Keratinocyte (primary cell): ENCODE measurements around the gene HK1. TPM values are rescaled to one million over a fixed set of nuclear protein-coding genes. Genes with fewer than 3 reads are reported as not detected.

ENCODE experiments used
- DNase-seq: peaks from one replicate; pipeline ENCODE4 v3.0.0-alpha.2; 2011; ENCODE audit warnings: low read depth, missing footprints, low spot score
- FAIRE-seq: peaks from 2 replicates; lab custom pipeline; 2011; peaks lifted over from hg19 to GRCh38; lab: Jason Lieb, UNC
- H2AFZ ChIP-seq: 2 replicates; pipeline ENCODE4 v1.6.0; 2012; ENCODE audit warnings: low read length, control low read depth, inconsistent platforms; ENCODE audit not compliant: control insufficient read depth
- H3K27ac ChIP-seq: 2 replicates; pipeline ENCODE4 v1.5.1; 2011; ENCODE audit warnings: low read length; ENCODE audit not compliant: control insufficient read depth, insufficient read depth
- H3K27me3 ChIP-seq: 3 replicates; pipeline ENCODE4 v1.6.0; 2011; ENCODE audit warnings: low read length; ENCODE audit not compliant: control insufficient read depth, insufficient read depth; ENCODE audit errors: extremely low read depth
- H3K36me3 ChIP-seq, 2 experiments: 2 replicates in 1 of 2; 3 replicates in 1 of 2; pipeline ENCODE4 v1.5.1; 2011; ENCODE audit warnings: low read length in 2 of 2, mild to moderate bottlenecking in 1 of 2; ENCODE audit not compliant: control insufficient read depth in 2 of 2, insufficient read depth in 2 of 2; ENCODE audit errors: extremely low read depth in 1 of 2
- H3K4me1 ChIP-seq: 3 replicates; pipeline ENCODE4 v1.5.1; 2011; ENCODE audit warnings: low read length; ENCODE audit not compliant: control insufficient read depth, insufficient read depth; ENCODE audit errors: extremely low read depth
- H3K4me2 ChIP-seq: 3 replicates; pipeline ENCODE4 v1.6.0; 2011; ENCODE audit warnings: low read depth, low read length; ENCODE audit not compliant: control insufficient read depth, insufficient read depth; ENCODE audit errors: extremely low read depth
- H3K4me3 ChIP-seq, 3 experiments: fragments of 200-600 bp in 1 of 3; sonication (generic) in 1 of 3; 2 replicates in 2 of 3; 3 replicates in 1 of 3; pipeline ENCODE4 v1.5.1; 2011 to 2016; ENCODE audit warnings: low read length in 3 of 3, mild to moderate bottlenecking in 3 of 3, control low read depth in 2 of 3, inconsistent platforms in 1 of 3, low read depth in 1 of 3, mixed read lengths in 1 of 3, mixed run types in 1 of 3, moderate library complexity in 1 of 3; ENCODE audit not compliant: control insufficient read depth in 2 of 3, insufficient read depth in 2 of 3; ENCODE audit errors: extremely low read depth in 1 of 3
- H3K79me2 ChIP-seq: 2 replicates; pipeline ENCODE4 v1.6.0; 2012; ENCODE audit warnings: low read length; ENCODE audit not compliant: control insufficient read depth, insufficient read depth
- H3K9ac ChIP-seq: 3 replicates; pipeline ENCODE4 v1.6.0; 2011; ENCODE audit warnings: low read length; ENCODE audit not compliant: control insufficient read depth, insufficient read depth; ENCODE audit errors: extremely low read depth
- H3K9me1 ChIP-seq: 3 replicates; pipeline ENCODE4 v1.6.0; 2011; ENCODE audit warnings: low read length; ENCODE audit not compliant: control insufficient read depth, insufficient read depth; ENCODE audit errors: extremely low read depth
- H3K9me3 ChIP-seq: 2 replicates; pipeline ENCODE4 v1.5.1; 2012; ENCODE audit warnings: low read depth, low read length; ENCODE audit not compliant: control insufficient read depth
- H4K20me1 ChIP-seq: 3 replicates; pipeline ENCODE4 v1.6.0; 2011; ENCODE audit warnings: low read length; ENCODE audit not compliant: control insufficient read depth, insufficient read depth; ENCODE audit errors: extremely low read depth
- EZH2 ChIP-seq: IDR thresholded peaks from one replicate; pipeline ENCODE4 v1.6.1; 2012; ENCODE audit warnings: inconsistent platforms, mild to moderate bottlenecking, low read length, moderate library complexity
- dilution Hi-C: fragments of 300-500 bp; cut with MboI; formaldehyde crosslinking; loops from one replicate; pipeline ENCODE4 v1.7.0; 2020; ENCODE audit warnings: low sequenced_read_pairs; ENCODE audit not compliant: extremely low pct_ligation_motif_present
- polyA plus RNA-seq, 5 experiments: library from polyadenylated mRNA; depleted of rRNA in 3 of 5; stranded (reverse) in 3 of 5; stranded (forward) in 1 of 5; unstranded in 1 of 5; fragments of >200 nt; gene quantifications; 1 replicate in 1 of 5; 2 replicates in 3 of 5; 3 replicates in 1 of 5; pipeline versions ENCODE4 v1.2.1 to v1.2.3, GENCODE V29; 2011 to 2012; ENCODE audit warnings: missing spikeins in 2 of 5, low read depth in 1 of 5, low replicate concordance in 1 of 5
- TF ChIP-seq, protein P1 (sequence below), 3 experiments: IDR thresholded peaks in 1 of 3; conservative IDR thresholded peaks in 1 of 3; optimal IDR thresholded peaks in 1 of 3; 2 replicates in 2 of 3; 3 replicates in 1 of 3; pipeline versions ENCODE3 to v1.5.1; 2011; ENCODE audit warnings: low read length in 3 of 3, mild to moderate bottlenecking in 3 of 3, moderate library complexity in 2 of 3, control low read depth in 1 of 3, inconsistent platforms in 1 of 3; ENCODE audit not compliant: insufficient read depth in 2 of 3; ENCODE audit errors: extremely low read depth in 1 of 3

HK1 gene
- polyA plus RNA-seq, 1 donor (not counting 4 experiments of a cell fraction or from before 2014, with no cell fraction given) = 106 TPM

DNA sequence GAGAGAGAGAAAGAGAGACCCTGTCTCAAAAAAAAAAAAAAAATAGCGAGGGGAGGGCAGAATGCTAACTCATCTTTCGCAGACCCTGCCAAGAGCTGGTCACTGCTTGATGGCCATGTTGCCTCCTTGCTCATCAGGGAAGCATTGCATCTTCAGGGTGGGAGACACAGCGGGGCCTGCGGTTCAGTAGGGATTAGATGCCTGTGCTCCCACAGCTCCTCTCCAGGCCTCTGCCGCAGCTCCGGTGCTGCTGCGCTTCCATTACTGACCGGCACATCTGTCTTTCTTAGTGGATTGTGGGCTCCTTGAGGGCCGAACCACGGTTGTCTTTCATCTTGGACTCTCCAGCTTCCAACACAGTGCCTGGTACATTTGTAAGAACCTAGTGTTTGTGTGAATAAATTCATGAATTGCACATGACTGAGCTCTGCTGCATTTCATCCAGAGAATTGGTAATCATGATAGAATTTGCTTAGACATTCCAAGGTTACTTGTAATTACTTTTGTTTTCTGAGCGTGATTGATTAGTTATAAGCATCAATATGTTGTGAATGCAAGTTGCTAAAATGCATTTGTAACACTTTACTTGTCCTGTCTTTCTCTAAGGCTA, 16.8 kb downstream of the HK1 start:
- Histone ChIP-seq H3K4me1 (no peaks in the 10 kb centered on the region), H3K4me3 (no peak overlapping the region), H4K20me1 (no peaks in the 10 kb centered on the region), H3K9ac (no peak overlapping the region), H3K79me2 (no peaks in the 10 kb centered on the region), H3K27me3 (peaks cover 11% of the 10 kb centered on the region), H3K9me3 (no peaks in the 10 kb centered on the region), H3K36me3 (no peaks in the 10 kb centered on the region), H2AFZ (no peak overlapping the region), H3K27ac (no peak overlapping the region), H3K4me2 (no peak overlapping the region), H3K9me1 (no peaks in the 10 kb centered on the region)
- dilution Hi-C loops = no loop called here
- no peak for TF ChIP-seq EZH2
- TF ChIP-seq, protein P1, sequence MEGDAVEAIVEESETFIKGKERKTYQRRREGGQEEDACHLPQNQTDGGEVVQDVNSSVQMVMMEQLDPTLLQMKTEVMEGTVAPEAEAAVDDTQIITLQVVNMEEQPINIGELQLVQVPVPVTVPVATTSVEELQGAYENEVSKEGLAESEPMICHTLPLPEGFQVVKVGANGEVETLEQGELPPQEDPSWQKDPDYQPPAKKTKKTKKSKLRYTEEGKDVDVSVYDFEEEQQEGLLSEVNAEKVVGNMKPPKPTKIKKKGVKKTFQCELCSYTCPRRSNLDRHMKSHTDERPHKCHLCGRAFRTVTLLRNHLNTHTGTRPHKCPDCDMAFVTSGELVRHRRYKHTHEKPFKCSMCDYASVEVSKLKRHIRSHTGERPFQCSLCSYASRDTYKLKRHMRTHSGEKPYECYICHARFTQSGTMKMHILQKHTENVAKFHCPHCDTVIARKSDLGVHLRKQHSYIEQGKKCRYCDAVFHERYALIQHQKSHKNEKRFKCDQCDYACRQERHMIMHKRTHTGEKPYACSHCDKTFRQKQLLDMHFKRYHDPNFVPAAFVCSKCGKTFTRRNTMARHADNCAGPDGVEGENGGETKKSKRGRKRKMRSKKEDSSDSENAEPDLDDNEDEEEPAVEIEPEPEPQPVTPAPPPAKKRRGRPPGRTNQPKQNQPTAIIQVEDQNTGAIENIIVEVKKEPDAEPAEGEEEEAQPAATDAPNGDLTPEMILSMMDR (optimal IDR thresholded peaks at IDR 0.05 in 1 of 3, IDR thresholded peaks at IDR 0.05 in 1 of 3, conservative IDR thresholded peaks at IDR 0.05 in 1 of 3; ENCODE audit: extremely low read depth in 1 of 3, insufficient read depth in 2 of 3, low read length in 3 of 3) = no peak
- DNase-seq = no peak
- no peak for FAIRE-seq

DNA sequence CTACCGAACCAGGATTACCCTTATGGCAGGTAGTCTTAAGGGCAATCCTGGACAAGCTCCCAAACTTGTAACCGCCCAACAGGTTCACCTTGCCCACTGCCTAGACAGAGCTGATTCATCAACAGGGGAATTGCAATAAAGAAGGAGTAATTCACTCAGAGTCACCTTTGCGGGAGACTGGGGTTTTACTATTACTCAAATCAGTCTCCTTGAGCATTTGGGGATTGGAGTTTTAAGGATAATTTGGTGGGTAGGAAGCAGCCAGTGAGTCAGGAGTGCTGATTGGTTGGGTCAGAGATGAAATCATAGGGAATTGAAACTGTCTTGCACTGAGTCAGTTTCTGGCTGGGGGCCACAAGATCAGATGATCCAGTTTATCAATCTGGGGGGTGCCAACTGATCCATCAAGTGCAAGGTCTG, 25.3 kb downstream of the HK1 start:
- H3K4me2 ChIP-seq = no peak overlapping the region
- TF ChIP-seq, protein P1 (optimal IDR thresholded peaks at IDR 0.05 in 1 of 3, IDR thresholded peaks at IDR 0.05 in 1 of 3, conservative IDR thresholded peaks at IDR 0.05 in 1 of 3; ENCODE audit: extremely low read depth in 1 of 3, insufficient read depth in 2 of 3, low read length in 3 of 3) = no peak
- TF ChIP-seq EZH2 = no peak
- H3K4me1 ChIP-seq = peaks cover 3% of the 10 kb centered on the region
- H3K9ac ChIP-seq = no peak overlapping the region
- no peaks in the 10 kb centered on the region for H3K9me3 ChIP-seq
- H3K36me3 ChIP-seq = no peaks in the 10 kb centered on the region
- FAIRE-seq (no peak), DNase-seq (no peak)
- no peaks in the 10 kb centered on the region for H4K20me1 ChIP-seq
- H3K27ac ChIP-seq = no peak overlapping the region
- H3K79me2 ChIP-seq = no peaks in the 10 kb centered on the region
- H3K4me3 ChIP-seq = no peak overlapping the region
- no peaks in the 10 kb centered on the region for H3K9me1 ChIP-seq
- no peaks in the 10 kb centered on the region for H3K27me3 ChIP-seq
- dilution Hi-C loops = no loop called here
- no peak overlapping the region for H2AFZ ChIP-seq
